BLaER1 treated with 17β-estradiol and CSF1 and Interleukin-3, amounts not matched to agents 10 nM and 100 nM (cell line): ENCODE data around the gene ANO2.
"Not testable (repeated sequence)": the region's sequence is repeated elsewhere in the genome, so short reads cannot be mapped to it uniquely, and the experiment has no call there.

Source experiments
- H3K27ac ChIP-seq, 11 experiments: shearing (Covaris generic); formaldehyde crosslinking; 2 replicates each; pipeline ENCODE4 v1.8.1; 2022
- H3K27me3 ChIP-seq, 11 experiments: shearing (Covaris generic); formaldehyde crosslinking; 2 replicates each; pipeline ENCODE4 v1.8.1; 2022
- H3K36me3 ChIP-seq, 11 experiments: shearing (Covaris generic); formaldehyde crosslinking; 2 replicates each; pipeline ENCODE4 v1.8.1; 2022
- H3K4me1 ChIP-seq, 10 experiments: shearing (Covaris generic); formaldehyde crosslinking; 2 replicates each; pipeline ENCODE4 v1.8.1; 2022
- H3K4me2 ChIP-seq, 11 experiments: shearing (Covaris generic); formaldehyde crosslinking; 2 replicates each; pipeline ENCODE4 v1.8.1; 2022
- H3K4me3 ChIP-seq, 10 experiments: shearing (Covaris generic); formaldehyde crosslinking; 2 replicates each; pipeline ENCODE4 v1.8.1; 2022
- H3K9ac ChIP-seq, 11 experiments: shearing (Covaris generic); formaldehyde crosslinking; 2 replicates each; pipeline ENCODE4 v1.8.1; 2022
- H3K9me3 ChIP-seq, 11 experiments: shearing (Covaris generic); formaldehyde crosslinking; replicated peaks in 1 of 11; 2 replicates each; pipeline ENCODE4 v1.8.1; 2022
- H4K20me1 ChIP-seq, 11 experiments: shearing (Covaris generic); formaldehyde crosslinking; 2 replicates each; pipeline ENCODE4 v1.8.1; 2022
- Cebpa-rat ChIP-seq, 11 experiments: shearing (Covaris generic); IDR thresholded peaks; 2 replicates each; pipeline ENCODE4 v1.8.1; 2022

ANO2 gene

GRCh38 chr12:5830111-5830510 lies 114.9 kb downstream of the ANO2 start:
- no peak overlapping the region for H3K4me2 ChIP-seq
- no peaks in the 10 kb centered on the region for H3K36me3 ChIP-seq
- no peaks in the 10 kb centered on the region for H4K20me1 ChIP-seq
- no peaks in the 10 kb centered on the region for H3K27me3 ChIP-seq
- H3K9ac ChIP-seq: no peak overlapping the region
- TF ChIP-seq Cebpa-rat (IDR thresholded peaks at IDR 0.05): no peak
- no peak overlapping the region for H3K27ac ChIP-seq
- H3K4me1 ChIP-seq: no peaks in the 10 kb centered on the region
- peaks cover 0 to 8% (median under 1%) of the 10 kb centered on the region in 11 experiments; a peak in 8 of 22 replicates for H3K9me3 ChIP-seq
- no peak overlapping the region for H3K4me3 ChIP-seq

DNA sequence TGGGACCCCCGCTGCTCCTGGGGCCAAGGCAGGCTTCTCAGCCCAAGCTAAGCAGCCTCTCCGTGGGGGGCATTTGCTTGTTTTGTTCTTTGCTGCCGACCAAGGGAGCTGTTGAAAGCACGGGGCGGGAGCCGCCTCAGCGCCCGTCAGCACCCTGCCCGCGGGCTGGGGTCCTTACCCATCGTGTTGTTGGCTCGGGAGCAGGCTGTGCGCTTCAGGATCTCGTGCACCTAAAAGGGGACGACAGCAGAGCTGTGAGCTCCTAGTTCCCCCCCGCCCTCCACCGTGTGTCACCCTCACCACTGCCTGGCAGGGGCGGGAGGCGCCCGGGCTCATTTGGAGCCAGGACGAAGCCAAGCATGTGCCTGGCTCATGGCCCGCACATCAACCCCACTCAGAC lies 117.5 kb downstream of the ANO2 start:
- Histone ChIP-seq H3K4me1 (no peaks in the 10 kb centered on the region), H3K4me3 (no peak overlapping the region), H3K9me3 (peaks cover 24 to 33% (median 26%) of the 10 kb centered on the region in 11 experiments), H3K9ac (no peak overlapping the region), H3K27me3 (no peaks in the 10 kb centered on the region), H3K4me2 (no peak overlapping the region), H4K20me1 (no peaks in the 10 kb centered on the region), H3K27ac (no peak overlapping the region), H3K36me3 (no peaks in the 10 kb centered on the region)
- TF ChIP-seq Cebpa-rat (IDR thresholded peaks at IDR 0.05): no peak

GRCh38 chr12:5825761-5826160 lies 119.3 kb downstream of the ANO2 start:
- not testable (repeated sequence) for H3K4me1 ChIP-seq, H3K27me3 ChIP-seq, H3K27ac ChIP-seq, H3K4me2 ChIP-seq, H3K36me3 ChIP-seq, H3K4me3 ChIP-seq, H4K20me1 ChIP-seq, H3K9ac ChIP-seq
- H3K9me3 ChIP-seq: peaks cover 30 to 51% (median 44%) of the 10 kb centered on the region in 11 experiments

DNA sequence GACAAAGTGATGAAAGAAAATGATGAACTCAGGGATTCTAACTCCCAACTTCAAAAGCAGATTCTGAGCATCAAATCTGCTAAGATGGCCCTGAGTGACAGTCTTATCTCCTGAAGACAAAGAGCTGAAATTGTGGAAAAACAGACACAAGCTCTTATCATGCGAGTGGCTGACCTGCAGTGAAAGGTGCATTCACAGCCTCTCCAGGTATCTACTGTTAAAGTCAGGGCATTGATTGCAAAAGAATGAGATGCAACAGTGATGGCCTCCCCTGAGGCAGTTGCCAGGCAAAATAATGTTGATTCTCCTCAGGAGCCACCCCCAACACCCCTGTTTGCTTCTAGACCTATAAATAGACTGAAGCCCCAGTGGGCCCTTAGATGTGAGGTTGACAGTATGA lies 126.2 kb downstream of the ANO2 start:
- H3K36me3 ChIP-seq, H3K9ac ChIP-seq, H3K27me3 ChIP-seq, H3K27ac ChIP-seq, H4K20me1 ChIP-seq, H3K4me2 ChIP-seq, H3K4me3 ChIP-seq: not testable (repeated sequence)
- Histone ChIP-seq H3K4me1 (peaks cover 0 to 20% (median 17%) of the 10 kb centered on the region in 10 experiments; a peak in 15 of 20 replicates), H3K9me3 (peaks cover 39 to 60% (median 52%) of the 10 kb centered on the region in 11 experiments)

DNA sequence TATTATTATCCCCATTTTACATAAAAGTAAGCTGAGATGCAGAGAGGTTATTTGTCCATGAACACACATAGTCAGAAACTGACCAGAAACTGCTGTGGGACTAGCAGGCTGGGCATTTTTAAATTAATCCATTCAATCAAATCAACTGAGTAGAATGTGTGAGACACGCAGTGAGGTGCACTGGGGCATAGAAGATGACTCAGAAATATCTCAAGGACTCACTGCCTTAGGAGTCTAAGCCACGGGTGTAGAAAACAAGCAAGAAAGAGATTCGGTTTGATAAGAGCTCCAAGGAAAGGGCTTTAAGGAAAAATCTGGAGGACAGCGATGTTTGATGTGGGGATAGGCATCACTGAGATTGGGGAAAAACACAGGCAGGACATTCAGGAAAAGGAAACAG lies 127.8 kb downstream of the ANO2 start:
- no peaks in the 10 kb centered on the region for H3K27me3 ChIP-seq
- peaks cover 0 to 20% (median 17%) of the 10 kb centered on the region in 10 experiments; a peak in 15 of 20 replicates for H3K4me1 ChIP-seq
- H3K4me3 ChIP-seq: no peak overlapping the region
- H4K20me1 ChIP-seq: no peaks in the 10 kb centered on the region
- no peak overlapping the region for H3K27ac ChIP-seq
- H3K36me3 ChIP-seq: no peaks in the 10 kb centered on the region
- H3K9ac ChIP-seq: no peak overlapping the region
- TF ChIP-seq Cebpa-rat (IDR thresholded peaks at IDR 0.05): no peak
- H3K9me3 ChIP-seq: peaks cover 23 to 48% (median 36%) of the 10 kb centered on the region in 11 experiments
- H3K4me2 ChIP-seq: peak overlapping the region in 8 of 11 experiments; percentile 14 to 66 (median 48); a peak in 15 of 22 replicates

DNA sequence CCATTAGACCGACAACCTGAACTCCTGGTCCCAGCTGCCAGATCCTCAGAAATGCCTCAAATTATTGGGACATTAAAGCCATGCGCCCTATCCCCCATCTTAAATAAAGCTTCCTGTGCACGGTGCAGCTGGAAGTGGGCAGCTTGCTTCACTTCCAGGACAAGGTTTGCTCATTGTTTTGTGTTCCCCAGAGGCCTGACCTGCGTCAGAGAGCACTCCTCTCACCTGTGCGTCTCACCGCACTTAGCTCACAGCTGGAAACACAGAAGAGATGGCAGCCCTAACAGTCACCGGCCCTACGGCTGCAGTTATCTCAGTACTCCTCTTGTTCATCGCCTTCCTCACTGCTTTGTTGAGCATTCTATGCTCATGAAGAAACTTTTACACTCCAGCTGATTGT lies 135.5 kb downstream of the ANO2 start:
- Histone ChIP-seq H3K4me2 (peak overlapping the region in 6 of 11 experiments; percentile 14 to 79 (median 64); a peak in 10 of 22 replicates), H3K4me1 (peaks cover 0 to 34% (median 27%) of the 10 kb centered on the region in 10 experiments; a peak in 17 of 20 replicates), H3K27ac (no peak overlapping the region; a peak in 1 of 22 replicates), H3K36me3 (no peaks in the 10 kb centered on the region), H4K20me1 (no peaks in the 10 kb centered on the region), H3K9me3 (peaks cover 0 to 34% (median 11%) of the 10 kb centered on the region in 11 experiments; a peak in 7 of 22 replicates), H3K4me3 (no peak overlapping the region), H3K9ac (no peak overlapping the region), H3K27me3 (no peaks in the 10 kb centered on the region)
- TF ChIP-seq Cebpa-rat (IDR thresholded peaks at IDR 0.05): no peak

DNA sequence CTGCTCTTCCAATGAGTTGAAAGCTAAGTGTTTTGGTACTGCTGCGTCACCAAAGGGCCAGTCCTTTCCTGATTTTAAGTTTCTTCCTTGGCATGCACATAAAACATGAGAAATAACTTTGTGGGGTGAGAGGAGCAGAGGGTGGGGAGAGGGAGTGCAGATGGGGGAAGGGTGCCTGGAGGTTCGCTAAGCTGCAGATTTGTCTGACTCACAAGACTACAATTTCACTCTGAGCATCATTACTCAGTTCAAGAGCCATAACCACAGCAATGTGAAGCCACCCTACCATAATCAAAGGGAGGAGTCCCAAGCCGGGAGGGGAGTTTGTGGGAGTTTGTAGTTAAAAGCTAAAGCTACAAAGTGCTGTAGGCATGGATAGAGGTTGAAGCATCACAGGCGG lies 136.1 kb downstream of the ANO2 start:
- Histone ChIP-seq H3K4me1 (peaks cover 0 to 34% (median 27%) of the 10 kb centered on the region in 10 experiments; a peak in 17 of 20 replicates), H4K20me1 (no peaks in the 10 kb centered on the region), H3K4me3 (no peak overlapping the region), H3K27ac (peak overlapping the region in 3 of 11 experiments; percentile 13 to 62 (median 40); a peak in 4 of 22 replicates), H3K9ac (no peak overlapping the region), H3K27me3 (no peaks in the 10 kb centered on the region), H3K9me3 (peaks cover 0 to 31% (median 6%) of the 10 kb centered on the region in 11 experiments; a peak in 7 of 22 replicates), H3K36me3 (no peaks in the 10 kb centered on the region), H3K4me2 (peak overlapping the region in 8 of 11 experiments; percentile 5 to 79 (median 55); a peak in 11 of 22 replicates)
- TF ChIP-seq Cebpa-rat (IDR thresholded peaks at IDR 0.05): no peak

GRCh38 chr12:5807514-5808219 lies 137.4 kb downstream of the ANO2 start:
- TF ChIP-seq Cebpa-rat (IDR thresholded peaks at IDR 0.05): no peak; a peak in 1 of 22 replicates
- no peaks in the 10 kb centered on the region for H3K27me3 ChIP-seq
- peak overlapping the region in 1 of 11 experiments; percentile 26; a peak in 1 of 22 replicates for H3K9ac ChIP-seq
- H3K36me3 ChIP-seq: no peaks in the 10 kb centered on the region
- H3K27ac ChIP-seq: peak overlapping the region in 4 of 11 experiments; percentile 13 to 62 (median 28); a peak in 4 of 22 replicates
- H3K4me3 ChIP-seq: peak overlapping the region in 1 of 10 experiments; percentile 35; a peak in 1 of 20 replicates
- H4K20me1 ChIP-seq: no peaks in the 10 kb centered on the region
- H3K9me3 ChIP-seq: peaks cover 0 to 26% (median 0%) of the 10 kb centered on the region in 11 experiments; a peak in 7 of 22 replicates
- H3K4me1 ChIP-seq: peaks cover 0 to 34% (median 27%) of the 10 kb centered on the region in 10 experiments; a peak in 17 of 20 replicates
- H3K4me2 ChIP-seq: peak overlapping the region in 10 of 11 experiments; percentile 7 to 79 (median 57); a peak in 18 of 22 replicates

GRCh38 chr12:5807090-5807414 lies 138.0 kb downstream of the ANO2 start:
- peak overlapping the region in 9 of 11 experiments; percentile 36 to 79 (median 57); a peak in 17 of 22 replicates for H3K4me2 ChIP-seq
- no peaks in the 10 kb centered on the region for H4K20me1 ChIP-seq
- H3K9me3 ChIP-seq: peaks cover 0 to 26% (median 0%) of the 10 kb centered on the region in 11 experiments; a peak in 7 of 22 replicates
- peaks cover 0 to 34% (median 27%) of the 10 kb centered on the region in 10 experiments; a peak in 17 of 20 replicates for H3K4me1 ChIP-seq
- no peaks in the 10 kb centered on the region for H3K36me3 ChIP-seq
- no peaks in the 10 kb centered on the region for H3K27me3 ChIP-seq
- H3K4me3 ChIP-seq: no peak overlapping the region
- peak overlapping the region in 3 of 11 experiments; percentile 15 to 54 (median 40); a peak in 4 of 22 replicates for H3K27ac ChIP-seq
- TF ChIP-seq Cebpa-rat (IDR thresholded peaks at IDR 0.05): no peak
- H3K9ac ChIP-seq: peak overlapping the region in 1 of 11 experiments; percentile 26; a peak in 1 of 22 replicates
